Kidney (tissue), 14 donors: ENCODE results near the gene CCNK. TPM values are rescaled to one million over a fixed set of nuclear protein-coding genes. Genes with fewer than 3 reads are reported as not detected.

Experiments used
- DNase-seq, 5 donors: peaks; one replicate each; pipeline ENCODE4 v3.0.0-alpha.2; 2013 to 2020
- FAIRE-seq: peaks from 2 replicates; lab custom pipeline; 2012; peaks lifted over from hg19 to GRCh38; lab: Jason Lieb, UNC
- H3K27ac ChIP-seq, 2 donors: one replicate each; pipeline ENCODE4 v1.7.0; 2013; ENCODE audit warnings: low read depth in 2 of 2, low read length in 2 of 2, inconsistent platforms in 1 of 2
- H3K27me3 ChIP-seq: one replicate; pipeline ENCODE4 v1.7.1; 2013; ENCODE audit warnings: low read length, inconsistent platforms; ENCODE audit not compliant: control insufficient read depth, insufficient read depth
- H3K36me3 ChIP-seq, 3 donors: one replicate each; pipeline versions ENCODE4 v1.7.0 to v1.7.1; 2013; ENCODE audit warnings: low read length in 3 of 3, control low read depth in 1 of 3, inconsistent platforms in 1 of 3; ENCODE audit not compliant: insufficient read depth in 3 of 3, control insufficient read depth in 2 of 3
- H3K4me1 ChIP-seq, 3 donors: one replicate each; pipeline versions ENCODE4 v1.7.0 to v1.7.1; 2013; ENCODE audit warnings: low read length in 3 of 3, inconsistent platforms in 1 of 3, low read depth in 1 of 3; ENCODE audit not compliant: control insufficient read depth in 2 of 3, insufficient read depth in 2 of 3
- H3K4me3 ChIP-seq, 3 donors: one replicate each; pipeline versions ENCODE4 v1.7.0 to v1.8.1; 2013; ENCODE audit warnings: low read length in 3 of 3, control low read depth in 1 of 3, inconsistent platforms in 1 of 3
- H3K9ac ChIP-seq, 3 donors: one replicate each; pipeline versions ENCODE4 v1.7.0 to v1.7.1; 2013; ENCODE audit warnings: low read length in 3 of 3, control low read depth in 1 of 3, inconsistent platforms in 1 of 3
- H3K9me3 ChIP-seq, 3 donors: one replicate each; pipeline versions ENCODE4 v1.7.0 to v1.7.1; 2013; ENCODE audit warnings: low read length in 3 of 3, control low read depth in 1 of 3, inconsistent platforms in 1 of 3; ENCODE audit not compliant: control insufficient read depth in 2 of 3, insufficient read depth in 1 of 3
- intact Hi-C: fragments of 100-400 bp; cut with DNase I; formaldehyde crosslinking; loops from one replicate; pipeline ENCODE4 v1.11.1; 2022
- polyA plus RNA-seq: library from polyadenylated mRNA; stranded (reverse); fragments of 350-450 nt; fragmentation: Illumina TruSeq; extraction: RNeasy Lipid Tissue Mini Kit (QIAGEN cat#74804); gene quantifications from one replicate; pipeline ENCODE4 v1.2.3, GENCODE V29; 2014; ENCODE audit warnings: low read depth, low replicate concordance; ENCODE audit not compliant: insufficient read depth
- total RNA-seq: library from RNA; stranded (reverse); fragmentation: NEBNext Ultra II Directional; extraction: Animal tissue kit (Norgen Biotek cat#: 25700); gene quantifications from one replicate; pipeline ENCODE4 v1.2.1, GENCODE V29; 2021
- TF ChIP-seq, protein P1 (sequence below): IDR thresholded peaks from 3 replicates; pipeline ENCODE4 v1.5.1; 2012; ENCODE audit warnings: mild to moderate bottlenecking, moderate library complexity, borderline replicate concordance; ENCODE audit not compliant: insufficient read depth; ENCODE audit errors: extremely low read depth
- donor health status: control.
- donor health status: control.
- donor health status: control.
- donor health status: control.
- donor health status: control.
- donor health status: DM: yes; HTN: yes; CAD: no.
- donor health status: Normal renal cell carcinoma (clear cell type).

Gene CCNK
- total and polyA plus RNA-seq, 2 donors from 2014 or later, result 12.8 to 40.6 TPM

DNA sequence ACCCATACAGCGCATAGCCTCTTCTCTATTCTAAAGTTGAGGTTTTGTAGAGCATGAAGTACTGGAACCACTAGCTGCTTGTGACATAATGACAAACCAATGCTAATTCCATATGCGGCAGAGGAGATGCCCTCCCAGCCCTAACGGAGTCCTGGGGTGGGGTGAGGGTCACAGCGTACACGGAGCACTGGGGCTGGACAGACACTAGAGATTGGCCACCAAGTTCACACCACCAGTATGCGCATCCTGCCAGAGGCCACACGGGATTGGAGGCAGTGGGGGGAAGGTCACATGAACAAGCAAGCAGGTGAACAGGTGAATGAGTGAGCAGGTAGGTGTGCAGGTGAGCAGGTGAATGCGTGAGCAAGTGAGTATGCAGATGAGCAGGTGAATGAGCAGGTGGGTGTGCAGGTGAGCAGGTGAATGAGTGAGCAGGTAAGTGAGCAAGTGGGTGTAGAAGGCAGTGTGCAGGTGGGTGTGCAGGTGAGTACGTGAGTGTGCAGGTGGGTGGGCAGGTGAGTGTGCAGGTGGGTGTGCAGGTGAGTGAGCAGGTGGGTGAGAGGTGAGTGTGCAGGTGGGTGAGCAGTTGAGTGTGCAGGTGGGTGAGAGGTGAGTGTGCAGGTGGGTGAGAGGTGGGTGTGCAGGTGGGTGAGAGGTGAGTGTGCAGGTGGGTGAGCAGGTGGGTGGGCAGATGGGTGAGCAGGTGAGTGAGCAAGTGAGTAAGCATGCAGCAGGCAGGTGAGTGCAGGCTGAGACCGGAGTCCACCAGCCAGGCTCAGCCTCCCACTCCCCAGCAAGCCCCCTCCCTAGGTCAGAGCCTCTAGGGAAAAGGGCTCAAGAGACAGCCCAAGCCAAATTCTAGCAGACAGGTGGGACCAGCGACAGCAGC is 70.1 kb downstream of the CCNK start:
- Histone ChIP-seq H3K27me3 (no peaks in the 10 kb centered on the region), H3K27ac (no peak overlapping the region), H3K36me3 (no peaks in the 10 kb centered on the region), H3K9me3 (no peaks in the 10 kb centered on the region), H3K9ac (no peak overlapping the region), H3K4me1 (peaks cover 0 to 33% (median 25%) of the 10 kb centered on the region in 3 donors), H3K4me3 (no peak overlapping the region)
- intact Hi-C loops, result no loop called here
- TF ChIP-seq, protein P1, sequence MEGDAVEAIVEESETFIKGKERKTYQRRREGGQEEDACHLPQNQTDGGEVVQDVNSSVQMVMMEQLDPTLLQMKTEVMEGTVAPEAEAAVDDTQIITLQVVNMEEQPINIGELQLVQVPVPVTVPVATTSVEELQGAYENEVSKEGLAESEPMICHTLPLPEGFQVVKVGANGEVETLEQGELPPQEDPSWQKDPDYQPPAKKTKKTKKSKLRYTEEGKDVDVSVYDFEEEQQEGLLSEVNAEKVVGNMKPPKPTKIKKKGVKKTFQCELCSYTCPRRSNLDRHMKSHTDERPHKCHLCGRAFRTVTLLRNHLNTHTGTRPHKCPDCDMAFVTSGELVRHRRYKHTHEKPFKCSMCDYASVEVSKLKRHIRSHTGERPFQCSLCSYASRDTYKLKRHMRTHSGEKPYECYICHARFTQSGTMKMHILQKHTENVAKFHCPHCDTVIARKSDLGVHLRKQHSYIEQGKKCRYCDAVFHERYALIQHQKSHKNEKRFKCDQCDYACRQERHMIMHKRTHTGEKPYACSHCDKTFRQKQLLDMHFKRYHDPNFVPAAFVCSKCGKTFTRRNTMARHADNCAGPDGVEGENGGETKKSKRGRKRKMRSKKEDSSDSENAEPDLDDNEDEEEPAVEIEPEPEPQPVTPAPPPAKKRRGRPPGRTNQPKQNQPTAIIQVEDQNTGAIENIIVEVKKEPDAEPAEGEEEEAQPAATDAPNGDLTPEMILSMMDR, result no peak
- DNase-seq, result no peak
- no peak for FAIRE-seq

DNA sequence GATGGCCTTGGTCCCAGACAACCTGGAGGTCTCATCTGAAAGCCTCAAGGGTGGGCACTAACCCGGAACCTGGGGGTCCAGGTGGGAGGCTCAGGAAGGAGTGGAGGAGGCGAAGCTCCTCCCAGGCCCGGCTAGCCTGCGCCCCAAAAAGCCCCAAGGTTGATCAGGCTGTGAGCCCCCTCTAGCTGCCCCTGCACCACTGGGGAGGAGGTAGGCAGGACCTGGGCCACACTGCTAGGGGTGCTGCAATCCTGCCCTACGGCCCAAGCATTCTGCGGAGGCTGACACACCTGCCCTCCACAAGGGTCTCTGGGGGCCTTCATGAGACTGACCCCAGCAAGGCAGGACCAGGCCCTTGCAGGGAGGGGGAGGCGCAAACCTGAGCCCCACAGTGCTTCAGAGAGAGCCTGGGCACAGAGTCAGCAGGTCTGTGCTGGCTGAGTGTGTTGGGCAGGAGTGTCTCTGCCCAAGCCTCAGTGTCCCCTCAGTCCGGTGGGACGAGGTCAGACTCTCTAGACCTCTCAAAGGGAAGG is 70.9 kb downstream of the CCNK start:
- intact Hi-C loops, result no loop called here
- Histone ChIP-seq H3K9me3 (no peaks in the 10 kb centered on the region), H3K36me3 (no peaks in the 10 kb centered on the region), H3K9ac (no peak overlapping the region), H3K27ac (peak overlapping the region in 1 of 2 donors; percentile 58), H3K4me1 (peaks cover 0 to 33% (median 25%) of the 10 kb centered on the region in 3 donors), H3K4me3 (no peak overlapping the region), H3K27me3 (no peaks in the 10 kb centered on the region)
- TF ChIP-seq, protein P1, result no peak
- no peak for DNase-seq
- FAIRE-seq, result no peak

DNA sequence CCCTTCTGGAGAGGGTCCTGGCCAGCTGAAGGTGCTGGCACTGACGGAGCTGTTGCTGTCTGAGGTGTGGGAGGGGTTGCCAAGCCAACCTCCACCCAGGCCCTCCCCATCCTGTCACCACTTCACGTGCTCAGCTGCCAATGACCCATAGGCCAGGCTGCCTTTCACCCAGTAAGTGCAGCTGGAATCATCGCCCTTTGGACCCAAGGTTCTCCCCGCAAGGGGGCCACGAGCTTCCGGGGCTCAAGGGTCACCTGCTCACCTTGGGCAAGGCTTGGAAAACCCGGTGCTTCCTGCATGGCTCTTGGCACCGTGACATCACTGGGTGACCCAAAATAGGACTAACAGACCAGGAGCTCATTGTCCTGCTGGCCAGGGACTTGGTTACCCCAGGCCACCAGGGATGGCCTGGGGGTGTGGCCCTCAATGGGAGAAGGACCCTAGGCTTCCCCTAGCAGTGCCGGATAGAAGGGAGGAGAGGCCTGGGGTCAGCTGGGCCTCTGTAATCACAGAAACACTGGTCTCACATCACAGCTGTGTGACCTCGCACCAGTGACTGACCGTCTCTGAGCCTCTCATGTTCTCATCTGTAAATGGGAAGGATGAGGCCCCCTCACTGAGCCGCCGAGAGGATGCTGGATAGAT is 71.5 kb downstream of the CCNK start:
- Histone ChIP-seq H3K4me1 (peaks cover 0 to 33% (median 25%) of the 10 kb centered on the region in 3 donors), H3K4me3 (no peak overlapping the region), H3K27me3 (no peaks in the 10 kb centered on the region), H3K36me3 (no peaks in the 10 kb centered on the region), H3K9me3 (no peaks in the 10 kb centered on the region), H3K27ac (peak overlapping the region in 1 of 2 donors; percentile 58), H3K9ac (no peak overlapping the region)
- no peak for DNase-seq
- intact Hi-C loops, result no loop called here
- FAIRE-seq, result no peak
- TF ChIP-seq, protein P1, result no peak
